GM06990 (cell line): ENCODE results near the gene FASTKD2.

ENCODE experiments used
- DNase-seq: peaks from one replicate; pipeline ENCODE4 v3.0.0-alpha.2; 2011; ENCODE audit not compliant: insufficient read length; ENCODE audit errors: extremely low read depth
- H3K27me3 ChIP-seq: replicated peaks from 2 replicates; pipeline ENCODE4 v1.6.0; 2011; ENCODE audit warnings: low read length; ENCODE audit not compliant: control insufficient read depth, insufficient read depth
- H3K36me3 ChIP-seq: 2 replicates; pipeline ENCODE4 v1.5.1; 2011; ENCODE audit warnings: low read length; ENCODE audit not compliant: control insufficient read depth, insufficient read depth
- H3K4me3 ChIP-seq: replicated peaks from 2 replicates; pipeline ENCODE4 v1.5.1; 2011; ENCODE audit warnings: low read depth, mild to moderate bottlenecking, control low read depth, low read length
- TF ChIP-seq, protein P1 (sequence below): IDR thresholded peaks from 2 replicates; pipeline ENCODE4 v1.5.1; 2011; ENCODE audit warnings: low read length, control low read depth, mild to moderate bottlenecking, inconsistent platforms; ENCODE audit not compliant: insufficient read depth, poor library complexity, severe bottlenecking

Gene FASTKD2

DNA sequence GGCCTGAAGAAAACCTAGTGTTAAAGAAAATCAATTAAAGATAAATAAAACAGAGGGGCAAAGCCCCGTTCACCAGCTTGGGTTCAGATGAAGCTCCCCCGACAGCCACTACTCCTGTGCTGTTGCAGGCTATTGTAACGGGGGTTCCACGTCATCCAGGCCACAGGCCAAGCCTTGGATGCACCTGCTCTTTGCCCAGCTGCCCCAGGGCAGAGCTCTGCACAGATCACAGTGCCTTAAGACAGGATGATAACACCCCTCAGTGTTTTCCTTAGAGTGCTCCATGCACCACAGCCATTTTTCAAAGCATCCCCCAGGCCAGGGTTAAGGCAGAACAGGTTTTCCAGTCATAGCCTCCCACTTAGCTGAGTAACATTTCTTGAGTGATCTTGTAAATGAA lies 32.0 kb downstream of the FASTKD2 start:
- Histone ChIP-seq H3K36me3 (peaks cover 5% of the 10 kb centered on the region), H3K27me3 (no peaks in the 10 kb centered on the region), H3K4me3 (no peak overlapping the region)
- DNase-seq = no peak
- TF ChIP-seq, protein P1, sequence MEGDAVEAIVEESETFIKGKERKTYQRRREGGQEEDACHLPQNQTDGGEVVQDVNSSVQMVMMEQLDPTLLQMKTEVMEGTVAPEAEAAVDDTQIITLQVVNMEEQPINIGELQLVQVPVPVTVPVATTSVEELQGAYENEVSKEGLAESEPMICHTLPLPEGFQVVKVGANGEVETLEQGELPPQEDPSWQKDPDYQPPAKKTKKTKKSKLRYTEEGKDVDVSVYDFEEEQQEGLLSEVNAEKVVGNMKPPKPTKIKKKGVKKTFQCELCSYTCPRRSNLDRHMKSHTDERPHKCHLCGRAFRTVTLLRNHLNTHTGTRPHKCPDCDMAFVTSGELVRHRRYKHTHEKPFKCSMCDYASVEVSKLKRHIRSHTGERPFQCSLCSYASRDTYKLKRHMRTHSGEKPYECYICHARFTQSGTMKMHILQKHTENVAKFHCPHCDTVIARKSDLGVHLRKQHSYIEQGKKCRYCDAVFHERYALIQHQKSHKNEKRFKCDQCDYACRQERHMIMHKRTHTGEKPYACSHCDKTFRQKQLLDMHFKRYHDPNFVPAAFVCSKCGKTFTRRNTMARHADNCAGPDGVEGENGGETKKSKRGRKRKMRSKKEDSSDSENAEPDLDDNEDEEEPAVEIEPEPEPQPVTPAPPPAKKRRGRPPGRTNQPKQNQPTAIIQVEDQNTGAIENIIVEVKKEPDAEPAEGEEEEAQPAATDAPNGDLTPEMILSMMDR = no peak

GRCh38 chr2:206798000-206798399 lies 32.6 kb downstream of the FASTKD2 start:
- no peak overlapping the region for H3K4me3 ChIP-seq
- TF ChIP-seq, protein P1 = no peak
- peaks cover 5% of the 10 kb centered on the region for H3K36me3 ChIP-seq
- DNase-seq = no peak
- H3K27me3 ChIP-seq = no peaks in the 10 kb centered on the region

GRCh38 chr2:206799083-206799482 lies 33.7 kb downstream of the FASTKD2 start:
- no peak for DNase-seq
- H3K4me3 ChIP-seq = no peak overlapping the region
- H3K27me3 ChIP-seq = no peaks in the 10 kb centered on the region
- H3K36me3 ChIP-seq = peaks cover 5% of the 10 kb centered on the region
- TF ChIP-seq, protein P1 = no peak

DNA sequence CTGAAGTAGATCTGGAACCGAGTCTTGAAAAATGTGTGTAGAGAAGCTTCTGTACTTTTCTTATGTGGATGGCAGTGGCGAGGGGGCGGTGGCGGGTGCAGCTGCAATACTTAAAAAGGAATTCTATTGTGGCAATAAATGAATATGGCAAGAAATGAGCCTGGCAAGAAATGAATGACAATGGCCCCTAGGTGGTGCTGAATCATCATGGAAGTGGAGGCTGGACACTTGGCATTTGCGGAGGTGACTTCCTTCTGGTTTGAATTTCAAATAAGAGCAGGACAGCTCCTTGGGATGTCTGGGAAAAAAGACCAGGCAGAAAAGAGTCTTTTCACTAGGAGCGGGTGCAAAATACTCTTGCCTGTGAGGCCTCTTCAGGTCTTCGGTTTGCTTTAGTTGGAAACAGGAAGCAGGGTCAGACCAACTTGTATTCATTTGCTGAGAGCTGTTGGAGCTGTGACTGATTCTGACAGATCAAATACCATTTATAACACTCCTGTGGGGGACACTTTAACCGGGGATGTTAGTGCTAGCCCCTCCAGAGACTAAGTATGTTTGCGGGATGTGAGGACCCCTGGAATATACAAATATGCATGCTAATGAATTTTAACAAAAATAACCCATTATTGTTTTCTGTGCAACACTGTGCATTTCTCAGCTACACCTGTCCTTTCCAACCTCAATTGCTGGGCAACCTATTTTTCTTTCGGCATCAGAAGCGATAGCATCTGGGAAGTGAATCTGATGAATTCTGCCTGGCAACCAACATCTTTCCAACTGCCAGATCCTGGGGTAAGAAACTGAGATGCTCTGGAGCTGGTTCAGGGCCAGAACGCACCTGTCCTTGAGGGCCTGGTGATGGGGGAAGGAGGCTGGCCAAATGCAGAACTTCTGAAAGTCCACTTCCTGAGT lies 35.4 kb downstream of the FASTKD2 start:
- peaks cover under 1% of the 10 kb centered on the region; the same call in 1 of the 2 replicates for H3K36me3 ChIP-seq
- TF ChIP-seq, protein P1 = peak; percentile 63
- peak; percentile 18 for DNase-seq
- H3K4me3 ChIP-seq = no peak overlapping the region
- no peaks in the 10 kb centered on the region for H3K27me3 ChIP-seq

DNA sequence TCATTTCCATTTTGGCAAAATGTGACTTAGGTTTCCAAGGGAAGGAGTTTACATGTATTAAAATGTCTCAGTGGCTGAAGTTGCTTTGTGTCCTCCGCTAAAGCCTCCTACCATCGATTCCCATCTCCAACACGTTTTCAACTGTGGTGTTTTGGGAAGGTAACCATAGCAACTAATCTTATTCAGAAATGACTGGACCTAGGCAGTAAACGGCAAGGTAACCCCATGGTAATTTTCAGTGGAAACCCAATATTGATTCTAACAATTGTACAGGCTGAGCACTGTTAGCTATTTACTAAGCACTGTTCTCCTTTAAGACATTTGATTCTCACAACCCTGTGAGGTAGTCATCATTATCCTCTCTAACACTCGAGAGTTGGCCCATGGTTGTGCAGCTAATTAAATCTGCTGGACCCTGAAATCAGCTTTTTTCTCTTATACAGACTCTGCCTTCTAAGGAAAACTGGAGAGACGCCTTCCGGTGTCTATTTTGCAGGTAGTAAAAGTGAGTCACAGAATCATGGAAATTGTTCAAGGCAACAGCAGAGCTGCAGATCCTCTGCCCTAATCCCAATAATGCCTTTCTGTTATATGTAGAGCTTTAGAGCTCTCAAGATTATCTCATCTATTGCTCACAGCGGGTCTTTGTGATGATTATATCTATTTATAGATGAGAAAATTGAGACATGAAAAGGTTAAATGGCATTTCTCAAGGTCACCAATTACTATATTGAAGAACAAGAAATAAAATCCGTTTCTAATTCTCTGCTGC lies 36.2 kb downstream of the FASTKD2 start:
- H3K27me3 ChIP-seq = no peaks in the 10 kb centered on the region
- H3K36me3 ChIP-seq = no peaks in the 10 kb centered on the region
- H3K4me3 ChIP-seq = no peak overlapping the region
- no peak for DNase-seq
- TF ChIP-seq, protein P1 = no peak
